ENCODE results near the gene SUPT20HL1. TPM values are rescaled to one million over a fixed set of nuclear protein-coding genes. Genes with fewer than 3 reads are reported as not detected.

The SUPT20HL1 gene
- total RNA-seq, 6 donors from 2014 or later: not detected

- DNase-seq: no peak
- ATAC-seq (ENCODE audit: low FRiP score in 2 of 2): no peak
- TF ChIP-seq POLR2A (IDR thresholded peaks at IDR 0.05): no peak
- TF ChIP-seq EP300 (IDR thresholded peaks at IDR 0.05): no peak
- TF ChIP-seq CTCF (IDR thresholded peaks at IDR 0.05): no peak
- no peak for TF ChIP-seq POLR2AphosphoS5 (IDR thresholded peaks at IDR 0.05)
Measured at GRCh38 chrX:24334461-24334860, 26.0 kb upstream of the SUPT20HL1 start.

GRCh38 chrX:24335871-24336270, 24.6 kb upstream of the SUPT20HL1 start:
- TF ChIP-seq EP300 (IDR thresholded peaks at IDR 0.05) (no peak), POLR2AphosphoS5 (IDR thresholded peaks at IDR 0.05) (no peak), CTCF (IDR thresholded peaks at IDR 0.05) (no peak), POLR2A (IDR thresholded peaks at IDR 0.05) (no peak)
- WGBS, 2 donors: 60% methylated on average over 1 of the region's 1 CpG; no CpG with 5 or more reads in 1 of the 2 donors
- ATAC-seq (ENCODE audit: low FRiP score in 2 of 2): no peak

More at GRCh38 chrX:24334461-24334860, 26.0 kb upstream of the SUPT20HL1 start:
- H3K4me1 ChIP-seq: no peaks in the 10 kb centered on the region
- no peaks in the 10 kb centered on the region for H3K9me3 ChIP-seq
- H3K27me3 ChIP-seq: no peaks in the 10 kb centered on the region
- H3K27ac ChIP-seq: no peak overlapping the region
- H3K4me3 ChIP-seq: no peak overlapping the region
- no peaks in the 10 kb centered on the region for H3K36me3 ChIP-seq

GRCh38 chrX:24339911-24340310, 20.5 kb upstream of the SUPT20HL1 start:
- H3K4me3 ChIP-seq: no peak overlapping the region
- no peaks in the 10 kb centered on the region for H3K27me3 ChIP-seq
- H3K4me1 ChIP-seq: no peaks in the 10 kb centered on the region
- no peaks in the 10 kb centered on the region for H3K36me3 ChIP-seq
- no peak overlapping the region for H3K27ac ChIP-seq
- no peaks in the 10 kb centered on the region for H3K9me3 ChIP-seq
- ATAC-seq (ENCODE audit: low FRiP score in 2 of 2) (no peak), DNase-seq (no peak)
- TF ChIP-seq CTCF (IDR thresholded peaks at IDR 0.05) (no peak), POLR2AphosphoS5 (IDR thresholded peaks at IDR 0.05) (no peak), POLR2A (IDR thresholded peaks at IDR 0.05) (no peak), EP300 (IDR thresholded peaks at IDR 0.05) (no peak)

More at GRCh38 chrX:24335871-24336270, 24.6 kb upstream of the SUPT20HL1 start:
- Histone ChIP-seq H3K4me3 (no peak overlapping the region), H3K27me3 (no peaks in the 10 kb centered on the region), H3K27ac (no peak overlapping the region), H3K36me3 (no peaks in the 10 kb centered on the region), H3K9me3 (no peaks in the 10 kb centered on the region), H3K4me1 (no peaks in the 10 kb centered on the region)
- DNase-seq: no peak

- no peaks in the 10 kb centered on the region for H3K9me3 ChIP-seq
- H3K27me3 ChIP-seq: no peaks in the 10 kb centered on the region
- TF ChIP-seq POLR2AphosphoS5 (IDR thresholded peaks at IDR 0.05): no peak
- TF ChIP-seq POLR2A (IDR thresholded peaks at IDR 0.05): no peak
- TF ChIP-seq CTCF (IDR thresholded peaks at IDR 0.05): no peak
- TF ChIP-seq EP300 (IDR thresholded peaks at IDR 0.05): no peak
- ATAC-seq (ENCODE audit: low FRiP score in 2 of 2) (no peak), DNase-seq (no peak)
- H3K27ac ChIP-seq: no peak overlapping the region
- WGBS, 2 donors: 85 to 89% methylated on average over 2 of the region's 2 CpGs
- no peaks in the 10 kb centered on the region for H3K36me3 ChIP-seq
- H3K4me1 ChIP-seq: no peaks in the 10 kb centered on the region
- no peak overlapping the region for H3K4me3 ChIP-seq
Measured at GRCh38 chrX:24340501-24340900, 19.9 kb upstream of the SUPT20HL1 start.

GRCh38 chrX:24341795-24342194, 18.6 kb upstream of the SUPT20HL1 start:
- no peaks in the 10 kb centered on the region for H3K27me3 ChIP-seq
- DNase-seq: no peak
- H3K36me3 ChIP-seq: no peaks in the 10 kb centered on the region
- 50 to 70% methylated on average over 1 of the region's 1 CpG for WGBS, 2 donors
- TF ChIP-seq POLR2AphosphoS5 (IDR thresholded peaks at IDR 0.05) (no peak), POLR2A (IDR thresholded peaks at IDR 0.05) (no peak), CTCF (IDR thresholded peaks at IDR 0.05) (no peak), EP300 (IDR thresholded peaks at IDR 0.05) (no peak)
- no peak overlapping the region for H3K27ac ChIP-seq
- no peak for ATAC-seq (ENCODE audit: low FRiP score in 2 of 2)
- H3K4me1 ChIP-seq: no peaks in the 10 kb centered on the region
- no peaks in the 10 kb centered on the region for H3K9me3 ChIP-seq
- no peak overlapping the region for H3K4me3 ChIP-seq

Measured in upper lobe of left lung (tissue), 6 donors.